K562 (cell line): ENCODE measurements around the gene SUPT3H. TPM values are rescaled to one million over a fixed set of nuclear protein-coding genes. Genes with fewer than 3 reads are reported as not detected.

Experiments used
- ATAC-seq: fragments of 200-7000 bp; cut with Tn5 transposase; 3 replicates; pipeline ENCODE4 v1.9.1; 2020; ENCODE audit warnings: moderate library complexity
- BruUV-seq: library from RNA; stranded (reverse); fragments of 400-500 nt; replicated peaks from 2 replicates; lab custom pipeline; 2021; lab: Mats Ljungman, UMichigan
- CTCF ChIA-PET: fragments of 300-600 bp; formaldehyde crosslinking; extraction: SDS; loops from one replicate; lab custom pipeline; 2021; ENCODE audit warnings: low intra/inter-chr PET ratio; lab: Yijun Ruan, JAX
- POLR2A ChIA-PET: fragments of 300-600, 350-650 bp; sonication (Branson Sonifier 250); formaldehyde crosslinking; extraction: SDS; loops from one replicate; lab custom pipeline; 2021; ENCODE audit warnings: antibody characterized with exemption, inconsistent platforms; lab: Yijun Ruan, JAX
- DNase-seq, 4 experiments: peaks; one replicate each; pipeline versions ENCODE4 v3.0.0 to v3.0.0-alpha.2; 2011 to 2018; ENCODE audit warnings: low spot score in 3 of 4, mixed read lengths in 3 of 4; ENCODE audit errors: extremely low read depth in 1 of 4
- FAIRE-seq: peaks from 2 replicates; lab custom pipeline; 2011; peaks lifted over from hg19 to GRCh38; lab: Jason Lieb, UNC
- H2AFZ ChIP-seq: 2 replicates; pipeline ENCODE4 v1.6.0; 2011; ENCODE audit warnings: low read depth, low read length, control low read depth, inconsistent platforms
- H3K27ac ChIP-seq: fragments of 200-600 bp; 3 replicates; pipeline ENCODE4 v1.8.0; 2011; ENCODE audit warnings: low read depth, mild to moderate bottlenecking, control low read depth, inconsistent platforms, low read length, moderate library complexity, mixed read lengths; ENCODE audit errors: extremely low read depth
- H3K27me3 ChIP-seq, 2 experiments: fragments of 300-600 bp in 1 of 2; 2 replicates in 1 of 2; 3 replicates in 1 of 2; pipeline versions ENCODE4 v1.6.0 to v1.8.0; 2011; ENCODE audit warnings: inconsistent platforms in 2 of 2, low read length in 2 of 2, mild to moderate bottlenecking in 1 of 2, mixed read lengths in 1 of 2, moderate library complexity in 1 of 2; ENCODE audit not compliant: control insufficient read depth in 2 of 2, insufficient read depth in 2 of 2
- H3K36me3 ChIP-seq: fragments of 300-600 bp; 3 replicates; pipeline ENCODE4 v1.8.0; 2011; ENCODE audit warnings: mild to moderate bottlenecking, low read length, inconsistent platforms; ENCODE audit not compliant: control insufficient read depth, insufficient read depth
- H3K4me1 ChIP-seq, 2 experiments: fragments of 200-600 bp in 1 of 2; replicated peaks in 1 of 2; 2 replicates in 1 of 2; 3 replicates in 1 of 2; pipeline versions ENCODE4 v1.5.1 to v1.8.0; 2011; ENCODE audit warnings: inconsistent platforms in 2 of 2, low read length in 2 of 2, mild to moderate bottlenecking in 1 of 2, mixed read lengths in 1 of 2, moderate library complexity in 1 of 2; ENCODE audit not compliant: control insufficient read depth in 2 of 2, insufficient read depth in 2 of 2
- H3K4me2 ChIP-seq: 2 replicates; pipeline ENCODE4 v1.6.1; 2011; ENCODE audit warnings: low read length, control low read depth, inconsistent platforms, mixed read lengths; ENCODE audit not compliant: insufficient read depth
- H3K4me3 ChIP-seq: fragments of 200-600 bp; sonication (generic), shearing (Covaris generic); 2 replicates; pipeline ENCODE4 v1.5.1; 2016; ENCODE audit warnings: control low read depth, inconsistent platforms
- H3K79me2 ChIP-seq: fragments of 200-600 bp; 3 replicates; pipeline ENCODE4 v1.8.0; 2011; ENCODE audit warnings: low read length, inconsistent platforms; ENCODE audit not compliant: control insufficient read depth, insufficient read depth
- H3K9ac ChIP-seq, 2 experiments: 2 replicates each; pipeline versions ENCODE4 v1.6.0 to v1.6.1; 2011; ENCODE audit warnings: low read depth in 2 of 2, low read length in 2 of 2, control low read depth in 1 of 2, inconsistent platforms in 1 of 2, mild to moderate bottlenecking in 1 of 2, mixed read lengths in 1 of 2; ENCODE audit not compliant: insufficient read depth in 1 of 2
- H3K9me1 ChIP-seq: one replicate; pipeline ENCODE4 v1.6.0; 2011; ENCODE audit warnings: inconsistent platforms, mild to moderate bottlenecking, low read length, moderate library complexity; ENCODE audit not compliant: control insufficient read depth, insufficient read depth
- H3K9me3 ChIP-seq: replicated peaks from 2 replicates; pipeline ENCODE4 v1.5.1; 2011; ENCODE audit warnings: low read depth, low read length, inconsistent platforms; ENCODE audit not compliant: control insufficient read depth, insufficient read depth
- H4K20me1 ChIP-seq: replicated peaks from 2 replicates; pipeline ENCODE4 v1.6.1; 2011; ENCODE audit warnings: low read length, inconsistent platforms, mixed read lengths; ENCODE audit not compliant: control insufficient read depth, insufficient read depth
- CAMTA2 ChIP-seq: fragments of 250-450 bp; sonication (Bioruptor Pico); conservative IDR thresholded peaks from 2 replicates; pipeline ENCODE4 v1.5.1; 2022
- CSDE1 ChIP-seq, 2 experiments: fragments of 450-650 bp; IDR thresholded peaks; 2 replicates each; pipeline ENCODE4 v1.6.1; 2016; ENCODE audit warnings: mild to moderate bottlenecking in 1 of 2
- CTCF ChIP-seq, 3 experiments: IDR thresholded peaks in 2 of 3; conservative IDR thresholded peaks in 1 of 3; 2 replicates each; pipeline ENCODE4 v1.5.1; 2011 to 2012; ENCODE audit warnings: low read length in 3 of 3, mild to moderate bottlenecking in 3 of 3, control low read depth in 2 of 3, improper control_type of control experiment in 1 of 3, inconsistent platforms in 1 of 3, low read depth in 1 of 3, mixed read lengths in 1 of 3, moderate library complexity in 1 of 3; ENCODE audit not compliant: insufficient read depth in 2 of 3
- FOXM1 ChIP-seq, 2 experiments: fragments of 450-650 bp in 1 of 2; sonication (generic) in 1 of 2; formaldehyde crosslinking in 1 of 2; IDR thresholded peaks; 2 replicates each; pipeline versions ENCODE4 v1.6.1 to v1.9.0; 2017 to 2022; ENCODE audit warnings: low read depth in 2 of 2, mild to moderate bottlenecking in 2 of 2, missing genetic modification reagents in 1 of 2, moderate library complexity in 1 of 2
- GATA2 ChIP-seq: sonication (generic); formaldehyde crosslinking; IDR thresholded peaks from 2 replicates; pipeline ENCODE4 v1.4.0; 2020; ENCODE audit warnings: mild to moderate bottlenecking, missing genetic modification reagents
- KDM4B ChIP-seq, 2 experiments: fragments of 450-650 bp in 1 of 2; sonication (generic) in 1 of 2; IDR thresholded peaks; 2 replicates each; pipeline ENCODE4 v1.6.1; 2016 to 2017; ENCODE audit warnings: borderline replicate concordance in 2 of 2, antibody characterized with exemption in 1 of 2, low read depth in 1 of 2, mild to moderate bottlenecking in 1 of 2
- STAT6 ChIP-seq: sonication (generic); formaldehyde crosslinking; IDR thresholded peaks from 2 replicates; pipeline ENCODE4 v1.8.1; 2023; ENCODE audit warnings: mild to moderate bottlenecking, missing genetic modification reagents
- TFAP4 ChIP-seq: sonication (generic); formaldehyde crosslinking; IDR thresholded peaks from 2 replicates; pipeline ENCODE4 v1.8.0; 2022; ENCODE audit warnings: missing genetic modification reagents, mild to moderate bottlenecking, moderate library complexity, borderline replicate concordance
- ZNF282 ChIP-seq: sonication (generic); formaldehyde crosslinking; IDR thresholded peaks from 2 replicates; pipeline ENCODE4 v1.8.1; 2023; ENCODE audit warnings: missing genetic modification reagents
- ZNF717 ChIP-seq: fragments of 250-450 bp; sonication (Bioruptor Pico); IDR thresholded peaks from 2 replicates; pipeline ENCODE4 v1.5.0; 2021
- WGBS: fragments of 100-300 bp; shearing (Covaris generic); methylation state at CpG from one replicate; pipeline ENCODE4 v1.1.6; 2016; ENCODE audit warnings: low coverage, mixed read lengths; ENCODE audit not compliant: insufficient coverage; ENCODE audit errors: missing lambda C conversion rate; 5-methylcytosine and 5-hydroxymethylcytosine counted together
- in situ Hi-C: fragments of 300-500 bp; cut with MboI; formaldehyde crosslinking; loops from 4 replicates; pipeline ENCODE4 v1.15.0; 2018; ENCODE audit warnings: inconsistent platforms, mixed read lengths
- intact Hi-C: fragments of 100-400 bp; cut with micrococcal nuclease; formaldehyde crosslinking; loops from 2 replicates; pipeline ENCODE4 v1.14.2; 2022
- polyA plus RNA-seq, 8 experiments: library from polyadenylated mRNA; depleted of rRNA in 4 of 8; stranded (reverse) in 5 of 8; unstranded in 3 of 8; fragments of >200 nt; fragmentation: Nextera tagmentation in 2 of 8; fragmentation: Illumina TruSeq in 1 of 8; extraction: Ambion mirVana in 2 of 8; extraction: Trizol in 1 of 8; gene quantifications; 2 replicates each; pipeline versions ENCODE4 v1.2.1 to v1.2.3, GENCODE V29; 2011 to 2014; ENCODE audit warnings: inconsistent platforms in 1 of 8, missing spikeins in 1 of 8
- total RNA-seq, 7 experiments: library from RNA; depleted of rRNA in 6 of 7; stranded (reverse); fragments of >200 nt in 6 of 7; fragmentation: Illumina TruSeq in 2 of 7; extraction: Trizol in 2 of 7; gene quantifications; 2 replicates each; pipeline versions ENCODE4 v1.2.1 to v1.2.3, GENCODE V29; 2011 to 2021; ENCODE audit warnings: low replicate concordance in 1 of 7

The SUPT3H gene
- total and polyA plus RNA-seq, 9 of the 15 experiments (the other 6 are each of a cell fraction or from before 2014, with no cell fraction given): 7.2 to 16.3 (median 11.9) TPM

- ATAC-seq: no peak
- no peaks in the 10 kb centered on the region for H4K20me1 ChIP-seq
- no peak overlapping the region for H3K27ac ChIP-seq
- H3K9ac ChIP-seq: no peak overlapping the region
- H3K36me3 ChIP-seq: no peaks in the 10 kb centered on the region
- no peaks in the 10 kb centered on the region for H3K9me3 ChIP-seq
- intact Hi-C loops: no loop called here
- H3K79me2 ChIP-seq: no peaks in the 10 kb centered on the region
- TF ChIP-seq CSDE1 (IDR thresholded peaks at IDR 0.05): no peak
- TF ChIP-seq CTCF (IDR thresholded peaks at IDR 0.05 in 2 of 3, conservative IDR thresholded peaks at IDR 0.05 in 1 of 3; ENCODE audit: insufficient read depth in 2 of 3, low read depth in 1 of 3, low read length in 3 of 3): no peak
- TF ChIP-seq, all 486 proteins: peak for 0
- H3K4me2 ChIP-seq: no peak overlapping the region
- no TSS peak for BruUV-seq
- in situ Hi-C loops: no loop called here
- ChIA-PET POLR2A (interaction anchor here (1.2 kb wide), 1 partner anchor 26 kb away, joined by 3 read pairs; no protein-coding TSS in a partner anchor), CTCF (no interaction called here)
- no peaks in the 10 kb centered on the region for H3K27me3 ChIP-seq
- no peaks in the 10 kb centered on the region for H3K9me1 ChIP-seq
- no peak overlapping the region for H2AFZ ChIP-seq
- H3K4me3 ChIP-seq: no peak overlapping the region
- H3K4me1 ChIP-seq: peaks cover 0 to 3% of the 10 kb centered on the region in 2 experiments; a peak in 1 of 5 replicates
- FAIRE-seq (no peak), DNase-seq (no peak)
- 45% methylated on average over 4 of the region's 4 CpGs for WGBS
These were observed 423.5 kb downstream of the SUPT3H start for GRCh38 chr6:44954281-44954680.

GRCh38 chr6:44951253-44951747, 426.4 kb downstream of the SUPT3H start:
- no peak for ATAC-seq
- H3K36me3 ChIP-seq: no peaks in the 10 kb centered on the region
- no peak overlapping the region for H2AFZ ChIP-seq
- H3K27me3 ChIP-seq: no peaks in the 10 kb centered on the region
- H3K4me2 ChIP-seq: no peak overlapping the region
- H3K9me3 ChIP-seq: no peaks in the 10 kb centered on the region
- no peaks in the 10 kb centered on the region for H3K9me1 ChIP-seq
- H3K4me3 ChIP-seq: no peak overlapping the region
- H3K4me1 ChIP-seq: peaks cover 0 to 3% of the 10 kb centered on the region in 2 experiments; a peak in 1 of 5 replicates
- in situ Hi-C loops (no loop called here), intact Hi-C loops (no loop called here)
- H3K79me2 ChIP-seq: no peaks in the 10 kb centered on the region
- H3K9ac ChIP-seq: no peak overlapping the region
- 77% methylated on average over 2 of the region's 2 CpGs for WGBS
- ChIA-PET CTCF (no interaction called here), POLR2A (no interaction called here)
- no peak for DNase-seq
- no peak overlapping the region for H3K27ac ChIP-seq
- no peaks in the 10 kb centered on the region for H4K20me1 ChIP-seq
- BruUV-seq: no TSS peak
- FAIRE-seq: no peak
- TF ChIP-seq CAMTA2 (CRISPR knock-in tag) (no peak), GATA2 (CRISPR knock-in tag) (no peak), ZNF282 (CRISPR knock-in tag) (no peak), STAT6 (CRISPR knock-in tag) (no peak), FOXM1 (IDR thresholded peaks at IDR 0.05; ENCODE audit: low read depth) (no peak), FOXM1 (CRISPR knock-in tag; IDR thresholded peaks at IDR 0.05; ENCODE audit: low read depth) (no peak), ZNF717 (CRISPR knock-in tag) (no peak), KDM4B (IDR thresholded peaks at IDR 0.05; ENCODE audit: borderline replicate concordance in 2 of 2, low read depth in 1 of 2) (no peak), TFAP4 (CRISPR knock-in tag) (no peak)
